HEK293T (cell line): Measurements from ENCODE around the gene HOMER3.
"Not testable (repeated sequence)": the region's sequence is repeated elsewhere in the genome, so short reads cannot be mapped to it uniquely, and the experiment has no call there.

ENCODE experiments used
- CTCF ChIA-PET: fragments of 350-600 bp; formaldehyde crosslinking; extraction: SDS; loops from one replicate; lab custom pipeline; 2021; ENCODE audit warnings: antibody characterized with exemption, inconsistent platforms; lab: Yijun Ruan, JAX
- POLR2A ChIA-PET: fragments of 350-600 bp; formaldehyde crosslinking; extraction: SDS; loops from one replicate; lab custom pipeline; 2020; ENCODE audit warnings: antibody characterized with exemption, inconsistent platforms; lab: Yijun Ruan, JAX
- DNase-seq: peaks from one replicate; pipeline ENCODE4 v3.0.0; 2012; ENCODE audit warnings: mixed read lengths; ENCODE audit errors: extremely low spot score
- ARNT ChIP-seq: fragments of 450-650 bp; IDR thresholded peaks from 2 replicates; pipeline ENCODE4 v1.6.1; 2017; ENCODE audit warnings: mild to moderate bottlenecking
- BHLHE40 ChIP-seq: fragments of 450-650 bp; IDR thresholded peaks from 2 replicates; pipeline ENCODE4 v1.6.1; 2016; ENCODE audit warnings: mild to moderate bottlenecking, moderate library complexity, borderline replicate concordance
- CTBP1 ChIP-seq: fragments of 450-650 bp; IDR thresholded peaks from 2 replicates; pipeline ENCODE4 v1.6.1; 2016; ENCODE audit warnings: borderline replicate concordance
- ELF4 ChIP-seq: fragments of 450-650 bp; IDR thresholded peaks from 2 replicates; pipeline ENCODE4 v1.6.1; 2017; ENCODE audit warnings: antibody characterized with exemption
- FOXA1 ChIP-seq: fragments of 450-650 bp; IDR thresholded peaks from 2 replicates; pipeline ENCODE4 v1.6.1; 2016; ENCODE audit warnings: mild to moderate bottlenecking
- FOXK2 ChIP-seq: fragments of 450-650 bp; IDR thresholded peaks from 2 replicates; pipeline ENCODE4 v1.6.1; 2016; ENCODE audit warnings: mild to moderate bottlenecking
- FOXM1 ChIP-seq: fragments of 450-650 bp; IDR thresholded peaks from 2 replicates; pipeline ENCODE4 v1.6.1; 2017; ENCODE audit warnings: mild to moderate bottlenecking, borderline replicate concordance
- HDGF ChIP-seq: fragments of 450-650 bp; IDR thresholded peaks from 2 replicates; pipeline ENCODE4 v1.6.1; 2017; ENCODE audit warnings: antibody characterized with exemption, borderline replicate concordance
- L3MBTL2 ChIP-seq: fragments of 450-650 bp; conservative IDR thresholded peaks from 2 replicates; pipeline ENCODE4 v1.6.1; 2016; ENCODE audit warnings: mild to moderate bottlenecking
- LEF1 ChIP-seq: fragments of 450-650 bp; IDR thresholded peaks from 2 replicates; pipeline ENCODE4 v1.6.1; 2017; ENCODE audit warnings: mild to moderate bottlenecking, borderline replicate concordance
- NFRKB ChIP-seq: fragments of 450-650 bp; IDR thresholded peaks from 2 replicates; pipeline ENCODE4 v1.6.1; 2016; ENCODE audit warnings: mild to moderate bottlenecking, moderate library complexity
- SP1 ChIP-seq: fragments of 450-650 bp; IDR thresholded peaks from 2 replicates; pipeline ENCODE4 v1.6.1; 2017
- SUZ12 ChIP-seq: fragments of 450-650 bp; IDR thresholded peaks from 2 replicates; pipeline ENCODE4 v1.6.1; 2016; ENCODE audit warnings: mild to moderate bottlenecking
- TARDBP ChIP-seq: fragments of 450-650 bp; IDR thresholded peaks from 2 replicates; pipeline ENCODE4 v1.6.1; 2016
- ZNF384 ChIP-seq: fragments of 450-650 bp; IDR thresholded peaks from 2 replicates; pipeline ENCODE4 v1.6.1; 2016
- TF ChIP-seq, protein P1 (sequence below): fragments of 450-650 bp; IDR thresholded peaks from 2 replicates; pipeline ENCODE4 v1.6.1; 2016

HOMER3 gene

DNA sequence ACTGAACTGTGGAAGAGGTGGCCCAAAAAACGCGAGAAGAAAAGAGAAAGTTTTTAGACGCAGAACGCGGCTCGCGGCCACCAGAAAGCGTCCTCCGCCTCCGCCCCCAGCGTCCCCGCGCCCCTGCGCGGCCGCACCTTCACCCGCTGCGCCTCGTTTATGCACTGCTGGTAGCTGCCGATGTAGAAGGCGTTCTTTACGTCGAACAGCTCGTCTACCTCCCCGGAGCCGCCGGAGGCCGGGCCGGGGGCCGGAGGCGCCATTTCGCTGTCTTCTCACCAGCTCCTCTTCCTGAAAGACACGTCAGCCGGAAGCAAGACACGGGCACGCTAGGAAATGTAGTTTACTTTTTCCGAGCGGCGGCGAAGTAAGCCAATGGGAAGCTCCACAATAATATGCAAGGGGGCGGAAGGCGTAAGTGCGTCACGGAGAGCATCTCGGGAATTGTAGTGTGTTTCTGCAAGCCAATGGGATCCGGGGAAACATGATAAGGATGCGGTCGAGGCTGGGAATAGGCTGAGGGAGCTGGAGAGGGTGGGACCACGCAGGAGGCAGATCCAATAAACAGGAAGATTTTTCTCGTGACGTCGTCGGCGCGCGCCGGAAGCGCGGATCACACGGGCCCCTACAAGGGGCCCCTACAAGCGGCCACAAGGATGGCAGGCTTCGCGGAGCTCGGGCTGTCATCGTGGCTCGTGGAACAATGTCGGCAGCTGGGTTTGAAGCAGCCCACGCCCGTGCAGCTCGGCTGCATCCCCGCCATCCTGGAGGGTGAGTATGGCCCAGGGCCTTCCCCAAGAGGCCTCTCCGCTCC lies 21.7 kb downstream of the HOMER3 start, which contains the start of the genes COPE and DDX49:
COPE (minus strand) TSS at position 302 of the 814 bp plus-strand sequence; CDS start at position 263, 39 bp downstream.
DDX49 (plus strand) TSS at position 630 of the 814 bp plus-strand sequence; CDS start at position 657, 27 bp downstream.
- no peak for TF ChIP-seq TARDBP
- no peak for TF ChIP-seq SUZ12
- no peak for TF ChIP-seq FOXA1
- TF ChIP-seq NFRKB: no peak
- TF ChIP-seq FOXK2: no peak; the same call in none of the 2 replicates
- no peak for TF ChIP-seq BHLHE40
- TF ChIP-seq HDGF: no peak
- TF ChIP-seq FOXM1: no peak
- TF ChIP-seq ZNF384: no peak
- TF ChIP-seq LEF1: no peak
- no peak for TF ChIP-seq ARNT
- peak; percentile 95; the same call in 1 of the 2 replicates for TF ChIP-seq ELF4
- no peak for TF ChIP-seq CTBP1
- TF ChIP-seq L3MBTL2: peak; percentile 78
- TF ChIP-seq, protein P1, sequence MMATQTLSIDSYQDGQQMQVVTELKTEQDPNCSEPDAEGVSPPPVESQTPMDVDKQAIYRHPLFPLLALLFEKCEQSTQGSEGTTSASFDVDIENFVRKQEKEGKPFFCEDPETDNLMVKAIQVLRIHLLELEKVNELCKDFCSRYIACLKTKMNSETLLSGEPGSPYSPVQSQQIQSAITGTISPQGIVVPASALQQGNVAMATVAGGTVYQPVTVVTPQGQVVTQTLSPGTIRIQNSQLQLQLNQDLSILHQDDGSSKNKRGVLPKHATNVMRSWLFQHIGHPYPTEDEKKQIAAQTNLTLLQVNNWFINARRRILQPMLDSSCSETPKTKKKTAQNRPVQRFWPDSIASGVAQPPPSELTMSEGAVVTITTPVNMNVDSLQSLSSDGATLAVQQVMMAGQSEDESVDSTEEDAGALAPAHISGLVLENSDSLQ: peak; percentile 99
- TF ChIP-seq SP1: no peak
- CTCF ChIA-PET: interaction anchor here (0.6 to 1.1 kb wide), 5 partner anchors 10 to 338 kb away, joined by 3 to 6 read pairs (median 3); no protein-coding TSS in a partner anchor
- POLR2A ChIA-PET: interaction anchor here (0.7 to 1.8 kb wide), 14 partner anchors 9 to 502 kb away, joined by 3 to 9 read pairs (median 4); partner anchors contain the start of genes CERS1 and UPF1
- peak; percentile 97 for DNase-seq

DNA sequence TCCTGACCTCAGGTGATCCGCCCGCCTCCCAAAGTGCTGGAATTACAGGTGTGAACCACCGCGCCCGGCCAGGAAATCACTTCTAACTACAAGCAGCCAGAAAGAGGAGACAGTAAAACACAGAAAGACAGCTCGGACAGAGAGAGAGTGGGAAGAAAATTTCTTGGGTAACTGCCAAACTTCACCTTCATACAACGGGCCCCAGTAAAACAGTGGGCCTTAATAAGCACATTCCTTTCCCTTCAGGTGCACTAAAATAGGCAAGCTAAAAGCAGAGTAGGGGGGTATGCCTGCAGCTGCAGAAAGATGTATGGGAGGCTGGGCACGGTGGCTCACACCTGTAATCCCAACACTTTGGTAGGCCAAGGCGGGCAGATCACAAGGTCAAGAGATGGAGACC lies 23.4 kb downstream of the HOMER3 start:
- DNase-seq, POLR2A ChIA-PET, CTCF ChIA-PET: not testable (repeated sequence)

DNA sequence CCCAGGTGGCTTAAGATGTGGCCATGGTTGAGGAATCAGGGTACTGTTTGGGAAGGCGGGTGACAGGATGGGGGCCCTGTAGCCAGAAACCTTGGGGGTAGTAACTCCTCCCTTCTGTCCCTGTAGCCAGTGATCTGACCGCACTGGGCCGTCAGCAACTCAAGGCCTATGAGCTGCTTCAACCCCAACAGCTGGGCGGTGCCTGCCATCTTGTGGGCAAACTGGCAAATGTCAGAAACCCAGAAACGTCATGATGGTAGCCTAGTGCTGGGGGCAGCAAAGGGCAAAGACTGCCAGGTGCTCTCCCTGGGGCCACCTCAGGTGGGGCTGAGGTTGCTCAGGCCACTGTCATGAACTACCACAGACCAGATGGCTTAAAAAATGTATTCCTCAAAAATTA lies 25.4 kb downstream of the HOMER3 start:
- CTCF ChIA-PET: interaction anchor here (1.8 kb wide), 1 partner anchor 20 kb away, joined by 7 read pairs; the partner anchor contains the start of gene CERS1

DNA sequence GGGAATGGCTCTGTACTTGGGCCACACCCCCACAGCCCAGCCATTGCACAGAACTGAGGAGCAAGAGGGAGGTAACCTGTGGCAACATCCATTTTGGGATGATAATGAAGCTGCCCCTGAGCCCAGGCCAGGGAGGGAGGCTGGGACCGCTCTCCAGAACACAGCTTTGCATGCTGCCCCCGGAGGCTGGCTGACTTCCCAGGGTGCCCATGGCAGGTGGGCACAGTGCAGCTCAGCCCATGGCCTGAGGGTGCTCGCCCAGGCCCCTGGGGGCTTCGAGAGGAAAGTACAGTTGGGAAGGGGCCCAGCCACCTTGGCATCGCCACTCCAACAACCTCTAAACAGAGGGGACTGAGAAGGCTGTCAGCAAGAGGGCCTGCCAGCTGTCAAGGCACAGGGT lies 27.6 kb downstream of the HOMER3 start:
- CTCF ChIA-PET: no interaction called here
- no peak for DNase-seq
- POLR2A ChIA-PET: interaction anchor here (0.8 kb wide), 1 partner anchor 16 kb away, joined by 3 read pairs; no protein-coding TSS in a partner anchor
- TF ChIP-seq NFRKB (no peak), LEF1 (no peak), FOXM1 (no peak), FOXK2 (no peak), SUZ12 (no peak), SP1 (no peak), BHLHE40 (no peak), HDGF (no peak), ZNF384 (no peak), TARDBP (no peak), ARNT (no peak), CTBP1 (no peak), L3MBTL2 (no peak), FOXA1 (no peak), ELF4 (no peak)
- TF ChIP-seq, protein P1: no peak

More for the DNA sequence above, 25.4 kb downstream of the HOMER3 start:
- TF ChIP-seq ELF4 (no peak), BHLHE40 (no peak), FOXK2 (no peak), SP1 (no peak), SUZ12 (no peak), ZNF384 (no peak), FOXM1 (no peak), NFRKB (no peak), FOXA1 (no peak), TARDBP (no peak), ARNT (no peak), LEF1 (no peak), HDGF (no peak), CTBP1 (no peak), L3MBTL2 (no peak)
- TF ChIP-seq, protein P1: no peak
- POLR2A ChIA-PET: interaction anchor here (1.0 to 1.4 kb wide), 2 partner anchors 13 to 17 kb away, joined by 3 read pairs; no protein-coding TSS in a partner anchor
- DNase-seq: no peak

DNA sequence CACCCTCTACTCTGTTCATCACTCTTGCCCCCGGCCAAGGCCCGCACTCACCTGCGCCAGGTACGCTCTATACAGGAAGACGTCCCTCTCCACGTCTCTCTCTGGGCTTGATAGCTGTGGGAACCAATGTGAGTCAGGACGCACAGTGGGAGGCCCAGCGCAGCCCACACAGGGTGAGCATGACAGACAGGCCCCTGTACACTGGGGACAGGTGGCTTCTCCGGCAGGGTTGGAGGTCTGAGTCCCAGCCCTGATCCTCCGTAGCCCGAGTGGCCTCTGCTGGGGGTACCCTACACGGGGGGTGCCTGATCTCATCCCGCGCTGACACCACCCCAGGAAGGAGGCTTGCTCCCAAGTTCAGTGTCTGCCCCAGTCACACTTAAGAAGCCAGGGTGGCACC lies 28.1 kb downstream of the HOMER3 start:
- POLR2A ChIA-PET: no interaction called here
- TF ChIP-seq TARDBP: no peak
- no peak for TF ChIP-seq FOXM1
- no peak for TF ChIP-seq ELF4
- TF ChIP-seq LEF1: no peak
- no peak for TF ChIP-seq SP1
- TF ChIP-seq CTBP1: no peak
- TF ChIP-seq, protein P1: no peak
- no peak for TF ChIP-seq HDGF
- TF ChIP-seq L3MBTL2: no peak
- no peak for TF ChIP-seq ZNF384
- no peak for TF ChIP-seq NFRKB
- TF ChIP-seq BHLHE40: no peak
- no peak for TF ChIP-seq FOXA1
- CTCF ChIA-PET: no interaction called here
- DNase-seq: no peak
